Stimulated activated CD8-positive, alpha-beta memory T cell treated with anti-CD3 and anti-CD28 coated beads, Interleukin-4, amount 100 ng/mL, for 4 hours (primary cell): Measurements from ENCODE around the gene RAPGEF5.

ENCODE experiments used
- DNase-seq, 2 donors: peaks; one replicate each; pipeline ENCODE4 v3.0.0-alpha.2; 2020; ENCODE audit warnings: low read depth in 2 of 2, low spot score in 1 of 2

The RAPGEF5 gene

GRCh38 chr7:22356701-22357310 is at the start of gene RAPGEF5:
RAPGEF5 (minus strand) TSS chr7:22357154; CDS start chr7:22357060, 94 bp downstream.
- DNase-seq: no peak

- DNase-seq: no peak
Measured at GRCh38 chr7:22406715-22407114, 49.8 kb upstream of the RAPGEF5 start.

GRCh38 chr7:22404421-22405023 is 47.6 kb upstream of the RAPGEF5 start:
- no peak for DNase-seq

GRCh38 chr7:22403344-22403743 is 46.4 kb upstream of the RAPGEF5 start:
- DNase-seq: no peak

- DNase-seq: no peak
Measured at GRCh38 chr7:22402250-22402649, 45.3 kb upstream of the RAPGEF5 start.

GRCh38 chr7:22400936-22401553 is 44.1 kb upstream of the RAPGEF5 start:
- DNase-seq: no peak

GRCh38 chr7:22400150-22400814 is 43.3 kb upstream of the RAPGEF5 start:
- DNase-seq: no peak

- DNase-seq: no peak
Measured at GRCh38 chr7:22399546-22399945, 42.6 kb upstream of the RAPGEF5 start.

- DNase-seq: no peak
Measured at GRCh38 chr7:22399091-22399490, 42.1 kb upstream of the RAPGEF5 start.

GRCh38 chr7:22397981-22398380 is 41.0 kb upstream of the RAPGEF5 start:
- DNase-seq: no peak

GRCh38 chr7:22395222-22395621 is 38.3 kb upstream of the RAPGEF5 start:
- no peak for DNase-seq

GRCh38 chr7:22394739-22395138 is 37.8 kb upstream of the RAPGEF5 start:
- DNase-seq: no peak

GRCh38 chr7:22393913-22394729 is 37.2 kb upstream of the RAPGEF5 start:
- DNase-seq: no peak

GRCh38 chr7:22390516-22390915 is 33.6 kb upstream of the RAPGEF5 start:
- no peak for DNase-seq

- no peak for DNase-seq
Measured at GRCh38 chr7:22389892-22390291, 32.9 kb upstream of the RAPGEF5 start.

GRCh38 chr7:22387583-22387982 is 30.6 kb upstream of the RAPGEF5 start:
- no peak for DNase-seq

GRCh38 chr7:22386865-22387264 is 29.9 kb upstream of the RAPGEF5 start:
- no peak for DNase-seq

- DNase-seq: no peak
Measured at GRCh38 chr7:22386206-22386858, 29.4 kb upstream of the RAPGEF5 start.

GRCh38 chr7:22385326-22385725 is 28.4 kb upstream of the RAPGEF5 start:
- DNase-seq: no peak

- DNase-seq: no peak
Measured at GRCh38 chr7:22380333-22380732, 23.4 kb upstream of the RAPGEF5 start.
